SHP77 (cell line): ENCODE results near the gene WNK2.
"Not testable (repeated sequence)": the region's sequence is repeated elsewhere in the genome, so short reads cannot be mapped to it uniquely, and the experiment has no call there.

Source experiments
- DNase-seq, 2 experiments: peaks; one replicate each; lab custom pipeline; 2025; lab: John Stamatoyannopoulos, UW

Gene WNK2

DNA sequence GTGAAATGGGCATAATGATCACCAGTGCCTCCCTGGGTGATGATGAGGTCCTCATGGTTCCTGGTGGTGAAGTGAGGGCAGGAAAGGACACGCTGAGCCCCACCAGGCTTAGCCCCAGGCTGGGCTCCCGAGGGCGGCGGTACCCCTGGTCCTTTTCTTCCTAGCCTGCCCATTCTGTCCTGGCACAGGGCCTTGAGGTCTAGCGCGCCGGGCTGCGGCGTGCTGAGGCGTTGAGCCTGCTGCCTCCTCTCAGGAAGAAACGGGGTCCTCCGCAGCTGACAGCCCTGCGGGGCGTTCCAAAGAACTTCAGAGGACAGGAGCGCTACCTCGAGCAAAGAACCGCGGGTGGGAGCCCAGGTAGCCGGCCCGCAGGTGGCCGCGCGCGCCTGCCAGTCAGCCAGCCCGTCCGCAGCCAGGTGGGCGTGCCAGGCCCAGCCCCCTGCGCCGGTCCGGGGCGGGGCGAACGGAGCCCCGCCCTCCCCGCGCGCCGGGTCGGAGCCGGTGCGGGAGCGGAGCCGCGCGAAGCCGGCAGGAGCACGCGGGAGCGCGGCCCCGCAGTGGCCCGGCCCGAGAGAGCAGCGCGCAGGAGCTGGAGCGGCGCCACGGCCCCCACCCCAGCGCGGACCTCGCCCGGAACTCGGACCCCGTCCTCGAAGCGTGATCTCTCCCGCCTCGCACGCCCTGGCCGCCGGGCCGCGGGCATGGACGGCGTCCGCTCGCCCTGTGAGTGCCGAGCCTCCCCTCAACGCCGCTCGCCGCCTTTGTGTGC, at the start of gene WNK2:
Gene WNK2 (plus strand): TSS at position 477 of the 769 bp plus-strand sequence. CDS start 791 bp downstream, outside the sequence.
- no peak for DNase-seq

DNA sequence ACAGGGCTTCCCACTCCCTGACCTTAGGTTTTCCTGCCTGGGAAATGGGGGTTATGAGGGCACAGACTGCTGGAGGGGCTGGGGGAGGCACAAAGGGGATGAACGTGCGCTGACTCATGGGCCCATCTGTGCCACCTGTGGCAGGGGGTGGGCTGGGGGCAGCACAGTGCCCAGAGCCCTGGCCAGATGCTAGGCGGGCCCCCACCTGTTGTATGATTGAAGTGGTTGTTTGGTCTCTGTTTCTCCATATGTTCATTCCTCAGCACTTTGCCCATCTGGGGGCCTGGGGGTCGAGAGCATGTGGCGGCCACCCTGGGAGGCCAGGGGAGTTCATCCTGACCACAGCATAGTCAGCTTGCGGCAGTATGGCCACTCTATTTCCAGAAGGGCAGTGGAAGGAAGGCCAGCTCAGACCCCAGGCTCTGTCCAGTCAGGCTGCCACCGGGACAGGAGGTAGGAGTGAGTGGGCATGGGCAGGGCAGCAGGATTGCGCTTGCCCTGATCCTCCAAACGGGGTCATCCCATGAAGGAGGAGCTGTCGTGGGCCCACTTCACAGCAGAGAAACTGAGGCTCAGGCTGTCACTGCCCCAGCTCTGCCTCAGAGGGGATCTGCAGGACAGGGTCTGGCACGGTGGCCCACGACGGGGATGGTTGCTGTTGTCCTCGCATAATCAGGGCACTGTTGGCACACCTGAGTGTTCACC, 49.0 kb upstream of the WNK2 start:
- DNase-seq, result no peak

DNA sequence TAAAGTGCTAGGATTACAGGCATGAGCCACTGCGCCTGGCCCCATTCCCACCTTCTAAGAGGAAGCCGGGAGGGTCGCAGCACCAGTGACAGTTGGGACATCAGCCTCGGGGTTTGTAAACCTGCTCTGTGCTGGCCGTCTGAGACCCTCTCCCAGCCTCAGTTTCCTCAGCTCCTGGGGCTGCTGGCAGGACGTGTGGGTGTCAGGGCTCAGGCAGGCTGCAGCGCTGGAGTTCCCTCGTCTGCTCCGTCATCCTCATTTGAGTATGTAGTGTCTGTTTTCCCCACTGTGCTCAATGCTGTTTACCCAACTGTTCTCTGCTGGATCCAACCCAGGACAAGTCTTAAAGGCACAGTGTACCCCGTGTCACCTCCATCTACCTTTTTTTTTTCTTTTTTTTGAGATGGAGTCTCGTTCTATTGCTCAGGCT, 47.9 kb upstream of the WNK2 start:
- peak in 1 of 2 experiments; percentile 20 for DNase-seq

DNA sequence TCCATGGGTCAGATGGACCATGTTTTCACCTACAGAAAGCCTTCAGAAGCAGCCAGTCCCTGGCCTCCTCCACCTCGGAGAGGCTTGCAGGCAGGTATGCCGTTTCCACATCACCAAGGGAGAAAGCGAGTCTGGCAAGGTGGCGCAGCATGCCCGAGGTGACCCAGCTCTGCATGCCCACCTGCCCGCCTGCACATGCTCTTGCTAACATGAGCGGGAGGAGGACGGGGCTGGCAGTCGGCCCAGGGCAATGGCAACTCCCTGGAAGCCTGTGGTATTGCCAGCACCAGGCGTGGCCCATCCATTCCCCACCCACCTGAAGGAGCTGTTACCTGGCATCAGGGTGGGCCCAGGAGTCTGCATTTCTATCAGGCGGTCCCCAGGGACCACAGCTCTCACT, 46.6 kb upstream of the WNK2 start:
- no peak for DNase-seq

DNA sequence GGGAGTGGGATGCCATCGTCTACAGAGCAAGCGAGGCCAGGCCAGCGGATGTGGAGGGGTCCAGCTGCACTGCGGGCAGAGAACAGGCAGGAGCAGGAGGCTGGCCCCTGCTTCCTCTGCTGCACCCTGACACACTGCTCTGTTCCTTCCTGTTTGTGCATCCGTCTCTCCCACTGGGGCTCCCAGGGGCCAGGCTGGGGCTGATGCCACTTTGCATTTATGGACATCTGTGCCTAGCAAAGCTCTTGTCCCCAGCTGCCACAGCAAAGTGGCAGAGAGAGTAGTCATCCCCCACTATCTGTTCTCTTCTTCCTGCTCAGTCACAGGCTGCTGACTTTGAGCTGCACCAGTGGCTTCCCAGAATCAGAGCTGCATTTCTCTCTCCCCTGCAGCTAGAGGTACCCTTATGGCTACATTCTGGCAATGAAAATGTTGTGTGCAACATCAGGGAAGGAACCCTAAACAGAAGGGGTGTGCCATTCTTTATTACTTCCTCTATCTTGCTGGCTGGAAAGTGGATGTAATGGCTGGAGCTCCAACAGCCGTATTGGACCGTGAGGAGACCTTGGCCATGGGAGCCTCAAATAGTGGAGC, 45.7 kb upstream of the WNK2 start:
- no peak for DNase-seq

DNA sequence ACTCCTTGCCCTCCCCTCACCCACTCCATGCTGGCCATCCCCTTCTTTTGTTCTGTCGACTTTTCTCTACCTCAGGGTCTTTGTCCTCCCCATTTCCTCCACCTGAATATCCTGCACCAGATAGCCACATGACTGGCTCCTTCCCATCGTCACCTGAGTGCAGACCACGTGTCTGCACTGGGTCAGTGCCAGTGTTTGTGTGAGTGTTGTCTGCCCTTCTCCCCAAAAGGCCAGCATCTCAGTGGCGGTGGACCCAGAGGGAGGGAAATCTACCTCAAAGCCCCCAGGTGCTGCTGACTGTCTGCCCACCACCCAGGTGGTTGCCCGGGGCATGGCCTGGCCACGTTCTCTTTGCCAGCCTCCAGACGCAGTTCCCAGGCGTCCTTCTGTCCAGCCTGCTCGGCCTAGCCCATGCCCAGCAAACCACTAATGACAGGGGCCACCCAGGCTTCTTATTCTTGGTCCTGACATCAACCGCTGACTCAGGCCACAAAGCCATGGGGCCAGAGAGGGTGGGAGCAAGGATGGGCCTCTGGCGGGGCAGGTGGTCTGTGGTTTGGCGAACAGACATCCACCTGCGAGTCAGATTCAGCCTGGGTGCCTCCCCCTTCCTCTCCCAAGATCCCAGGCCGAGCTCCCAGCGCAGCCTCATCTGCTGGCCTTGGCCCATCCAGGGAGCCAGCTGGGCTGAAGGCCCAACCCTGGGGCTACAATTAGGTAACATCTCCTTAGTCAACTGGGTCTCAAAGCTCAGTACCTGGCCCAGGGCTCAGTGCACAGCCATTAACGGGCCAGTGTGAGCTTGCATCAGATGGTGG, 44.4 kb upstream of the WNK2 start:
- no peak for DNase-seq

- no peak for DNase-seq
Measured at GRCh38 chr9:93141771-93142483, 42.0 kb upstream of the WNK2 start.

- DNase-seq, result no peak
Measured at GRCh38 chr9:93143830-93144530, 40.0 kb upstream of the WNK2 start.

GRCh38 chr9:93146696-93147095, 37.2 kb upstream of the WNK2 start:
- DNase-seq, result not testable (repeated sequence)

DNA sequence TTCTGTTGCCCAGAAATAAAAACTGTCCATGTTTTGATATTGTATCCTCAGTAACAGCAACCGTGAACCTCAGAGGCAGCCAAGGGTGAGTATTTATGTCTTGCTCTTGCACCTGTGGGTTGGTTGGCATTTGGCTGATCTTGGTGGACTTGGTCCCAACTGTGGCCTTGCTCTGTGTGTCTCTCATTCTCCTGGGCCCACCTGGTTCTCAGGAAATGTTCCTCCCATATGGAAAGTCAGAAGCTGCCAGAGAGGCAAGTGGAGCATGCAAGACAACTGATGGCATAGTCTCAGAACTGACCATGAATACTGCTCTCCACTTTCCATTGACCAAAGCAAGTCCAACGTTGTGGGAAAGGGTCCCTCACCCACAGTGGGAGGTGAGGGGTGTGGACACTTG, 36.3 kb upstream of the WNK2 start:
- no peak for DNase-seq

- no peak for DNase-seq
Measured at GRCh38 chr9:93148721-93149120, 35.2 kb upstream of the WNK2 start.

GRCh38 chr9:93149361-93149760, 34.6 kb upstream of the WNK2 start:
- no peak for DNase-seq

DNA sequence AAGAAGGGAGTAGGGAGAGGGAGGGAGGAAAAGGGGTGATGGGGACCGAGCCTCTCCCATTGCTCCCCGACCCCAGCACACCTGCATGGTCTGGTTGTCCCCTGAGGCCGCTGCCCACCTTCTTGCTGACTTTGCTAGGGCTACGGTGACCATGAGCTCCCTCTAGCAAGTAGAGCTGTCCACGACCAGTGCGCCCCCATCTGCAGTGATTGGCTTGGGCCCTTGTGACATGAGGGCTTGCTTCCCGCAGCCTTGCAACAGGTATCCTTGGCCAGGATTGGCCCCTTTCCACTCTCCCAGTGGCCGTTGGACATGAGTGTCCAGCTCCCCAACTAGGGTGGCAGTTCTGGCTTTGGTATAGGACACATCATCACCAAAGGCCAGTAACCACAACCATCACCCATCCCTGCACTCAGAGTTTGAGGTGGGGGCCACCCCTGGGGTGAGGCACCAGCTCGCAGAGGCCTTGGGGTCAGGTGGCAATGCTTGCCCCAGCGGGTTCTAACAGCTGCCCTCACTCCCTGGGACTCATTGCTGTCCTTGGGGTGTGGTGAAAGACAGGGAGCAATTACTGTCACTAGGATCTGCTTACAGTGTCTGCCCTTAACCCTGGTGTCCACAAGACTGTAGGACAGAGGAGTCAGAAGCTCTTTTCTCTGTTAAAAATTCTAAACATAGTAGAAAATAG, 32.7 kb upstream of the WNK2 start:
- DNase-seq, result no peak

DNA sequence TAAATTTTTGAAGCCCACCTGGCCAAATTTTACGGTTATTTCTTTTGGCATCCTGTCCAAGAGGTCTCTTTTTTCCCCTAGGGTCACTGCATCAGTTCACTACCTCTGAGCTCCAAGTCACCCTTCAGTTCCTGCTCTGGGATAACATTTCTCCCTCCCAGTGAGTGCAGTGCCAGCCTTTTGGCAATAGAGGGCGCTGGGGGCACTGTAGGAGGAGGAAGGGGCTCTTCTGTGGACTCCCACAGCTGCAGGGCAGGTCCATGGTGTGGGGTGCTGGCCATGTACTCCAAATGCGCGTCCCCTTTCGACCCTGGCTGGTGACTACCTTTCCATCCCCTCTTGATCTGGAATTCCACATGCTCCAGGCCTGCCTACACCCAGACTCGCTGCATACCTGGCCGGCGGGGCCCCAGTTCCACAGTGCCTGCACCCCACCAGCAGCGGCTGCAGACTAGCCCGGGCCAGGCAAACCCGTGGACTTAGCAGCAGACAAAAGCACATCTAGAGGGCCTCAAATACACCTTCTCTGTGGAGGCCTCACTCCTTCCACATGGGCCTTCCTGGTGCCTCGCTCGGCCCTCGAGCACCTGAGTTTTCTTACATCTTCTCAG, 29.5 kb upstream of the WNK2 start:
- peak; percentile 26 to 39 for DNase-seq

DNA sequence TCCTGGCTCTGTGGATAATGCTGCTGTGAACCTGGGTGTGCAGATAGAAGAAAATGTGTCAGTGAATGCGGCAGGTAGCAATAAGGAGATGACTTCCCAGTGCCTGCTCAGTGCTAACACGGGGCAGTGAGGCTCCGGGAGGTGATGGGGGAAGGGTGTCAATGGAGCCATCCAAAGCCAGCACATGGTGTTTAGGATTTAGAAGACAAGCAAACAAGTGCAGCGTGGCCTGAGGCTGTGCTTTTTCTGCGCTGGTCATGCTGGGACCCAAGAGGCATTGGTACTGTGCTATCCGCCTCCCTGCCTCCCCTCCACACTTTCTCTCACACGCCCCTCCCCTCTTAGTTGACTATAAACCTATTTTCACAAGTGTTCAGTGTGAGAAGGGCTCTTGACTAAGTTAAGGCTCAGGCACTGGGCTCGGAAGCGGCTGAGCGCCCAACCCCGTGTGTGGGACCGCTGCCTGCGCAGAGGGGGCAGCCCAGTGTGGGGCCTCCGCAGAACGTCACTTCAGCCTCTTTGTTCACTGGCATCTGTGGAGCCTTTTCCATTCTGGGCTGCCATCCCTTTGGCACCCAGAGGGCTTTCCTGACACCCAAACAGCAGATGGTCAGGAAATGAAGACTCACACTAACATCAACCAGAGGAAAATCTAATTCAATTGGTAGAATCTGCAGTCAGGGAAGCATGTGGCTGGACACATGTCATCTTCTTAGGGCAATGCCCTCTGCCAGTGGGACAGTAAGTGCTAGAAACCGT, 28.0 kb upstream of the WNK2 start:
- DNase-seq, result no peak

- DNase-seq, result no peak
Measured at GRCh38 chr9:93156475-93157008, 27.4 kb upstream of the WNK2 start.

DNA sequence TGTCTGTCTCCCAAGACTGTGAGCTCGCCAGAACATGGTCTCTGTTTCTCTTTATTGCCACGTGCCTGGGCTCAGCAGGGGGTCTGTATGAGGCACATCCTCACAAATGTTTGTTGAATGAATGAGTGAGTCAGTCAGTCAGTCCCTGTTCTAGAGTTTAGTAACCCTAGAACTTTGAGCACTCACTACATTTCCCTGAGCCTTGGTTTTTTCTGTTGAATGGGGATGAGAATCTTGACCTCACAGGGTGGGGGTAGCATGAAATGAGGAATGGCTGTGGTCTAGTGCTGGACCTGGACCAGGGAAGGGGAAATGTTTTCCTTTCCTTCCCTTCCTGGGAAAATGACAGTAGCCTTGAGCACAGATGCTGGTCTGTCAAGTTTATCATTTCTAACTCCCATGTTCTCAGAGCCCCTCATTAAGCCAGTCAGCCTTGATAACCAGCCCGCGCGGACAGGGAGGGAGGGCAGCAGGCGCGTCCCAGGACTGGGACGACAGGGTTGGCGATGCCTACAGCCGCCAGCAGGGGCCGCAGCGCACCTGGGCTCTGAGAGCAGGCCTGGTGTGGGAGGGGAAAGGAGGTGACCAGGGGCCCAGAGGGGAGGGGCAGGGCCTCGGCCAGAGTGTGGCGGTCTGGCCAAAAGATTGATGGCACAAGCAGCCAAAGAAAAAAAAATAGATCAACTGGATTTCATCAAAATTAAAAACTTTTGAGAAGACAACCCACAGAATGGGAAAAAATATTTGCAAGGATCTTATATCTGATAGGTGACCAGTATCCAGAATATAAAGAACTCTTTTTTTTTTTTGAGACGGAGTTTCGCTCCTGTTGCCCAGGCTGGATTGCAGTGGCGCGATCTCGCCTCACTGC, 24.1 kb upstream of the WNK2 start:
- DNase-seq, result peak; percentile 64
